Ectodermal cell (in vitro differentiated cells): ENCODE data around the gene PRKAR2B.
"Not testable (repeated sequence)": the region's sequence is repeated elsewhere in the genome, so short reads cannot be mapped to it uniquely, and the experiment has no call there.

Source experiments
- H3K27ac ChIP-seq: 2 replicates; pipeline ENCODE4 v1.7.0; 2013; ENCODE audit warnings: mild to moderate bottlenecking, low read depth, low read length; ENCODE audit not compliant: insufficient read depth, poor library complexity, severe bottlenecking
- H3K27me3 ChIP-seq: 2 replicates; pipeline ENCODE4 v1.7.0; 2013; ENCODE audit warnings: mild to moderate bottlenecking, low read length; ENCODE audit not compliant: insufficient read depth, control insufficient read depth, poor library complexity, severe bottlenecking
- H3K36me3 ChIP-seq: one replicate; pipeline ENCODE4 v1.7.0; 2013; ENCODE audit warnings: low read length; ENCODE audit not compliant: control insufficient read depth, insufficient read depth
- H3K4me1 ChIP-seq: one replicate; pipeline ENCODE4 v1.7.0; 2013; ENCODE audit warnings: low read length; ENCODE audit not compliant: control insufficient read depth, insufficient read depth
- H3K4me3 ChIP-seq: 2 replicates; pipeline ENCODE4 v1.7.0; 2013; ENCODE audit warnings: low read depth, low read length, control low read depth; ENCODE audit not compliant: insufficient read depth
- H3K9me3 ChIP-seq: 2 replicates; pipeline ENCODE4 v1.7.0; 2013; ENCODE audit warnings: mild to moderate bottlenecking, low read length, moderate library complexity; ENCODE audit not compliant: control insufficient read depth
- WGBS, 2 experiments: methylation state at CpG; one replicate each; pipeline ENCODE4 v1.1.7; 2013; ENCODE audit warnings: missing lambda C conversion rate in 2 of 2; 5-methylcytosine and 5-hydroxymethylcytosine counted together

Gene PRKAR2B

GRCh38 chr7:107047902-107048782, 3.6 kb downstream of the PRKAR2B start:
- no peaks in the 10 kb centered on the region for H3K4me1 ChIP-seq
- H3K27me3 ChIP-seq = no peaks in the 10 kb centered on the region
- WGBS, 2 experiments = 89% methylated on average over 10 of the region's 10 CpGs
- no peaks in the 10 kb centered on the region for H3K36me3 ChIP-seq
- no peaks in the 10 kb centered on the region for H3K9me3 ChIP-seq
- H3K4me3 ChIP-seq = no peak overlapping the region
- no peak overlapping the region for H3K27ac ChIP-seq

- no peak overlapping the region for H3K27ac ChIP-seq
- WGBS, 2 experiments = 94 to 95% methylated on average over 2 to 4 of the region's 4 CpGs
- H3K9me3 ChIP-seq = no peaks in the 10 kb centered on the region
- no peaks in the 10 kb centered on the region for H3K36me3 ChIP-seq
- H3K4me1 ChIP-seq = no peaks in the 10 kb centered on the region
- no peak overlapping the region for H3K4me3 ChIP-seq
- no peaks in the 10 kb centered on the region for H3K27me3 ChIP-seq
Measured at GRCh38 chr7:107048783-107049418, 4.4 kb downstream of the PRKAR2B start.

- H3K9me3 ChIP-seq = no peaks in the 10 kb centered on the region
- H3K4me1 ChIP-seq = no peaks in the 10 kb centered on the region
- 100% methylated on average over 1 of the region's 1 CpG; no CpG with 5 or more reads in 1 of the 2 experiments for WGBS, 2 experiments
- no peak overlapping the region for H3K27ac ChIP-seq
- no peak overlapping the region for H3K4me3 ChIP-seq
- H3K27me3 ChIP-seq = no peaks in the 10 kb centered on the region
- no peaks in the 10 kb centered on the region for H3K36me3 ChIP-seq
Measured at GRCh38 chr7:107049480-107049879, 5.0 kb downstream of the PRKAR2B start.

GRCh38 chr7:107049971-107050532, 5.5 kb downstream of the PRKAR2B start:
- Histone ChIP-seq H3K9me3 (no peaks in the 10 kb centered on the region), H3K27me3 (no peaks in the 10 kb centered on the region), H3K36me3 (no peaks in the 10 kb centered on the region), H3K4me3 (no peak overlapping the region), H3K4me1 (no peaks in the 10 kb centered on the region), H3K27ac (no peak overlapping the region)
- 79 to 94% methylated on average over 1 of the region's 1 CpG for WGBS, 2 experiments

GRCh38 chr7:107051376-107051775, 6.9 kb downstream of the PRKAR2B start:
- Histone ChIP-seq H3K4me1 (no peaks in the 10 kb centered on the region), H3K27ac (no peak overlapping the region), H3K36me3 (no peaks in the 10 kb centered on the region), H3K9me3 (no peaks in the 10 kb centered on the region), H3K27me3 (no peaks in the 10 kb centered on the region), H3K4me3 (no peak overlapping the region)
- 93 to 100% methylated on average over 1 to 2 of the region's 2 CpGs for WGBS, 2 experiments

GRCh38 chr7:107054965-107055364, 10.5 kb downstream of the PRKAR2B start:
- not testable (repeated sequence) for H3K36me3 ChIP-seq, H3K9me3 ChIP-seq, H3K4me1 ChIP-seq, H3K27me3 ChIP-seq, H3K4me3 ChIP-seq, H3K27ac ChIP-seq
- no CpG with 5 or more reads among the region's 1 CpG for WGBS, 2 experiments

- H3K36me3 ChIP-seq, H3K4me1 ChIP-seq, H3K9me3 ChIP-seq, H3K27ac ChIP-seq, H3K27me3 ChIP-seq, H3K4me3 ChIP-seq: not testable (repeated sequence)
- 95 to 100% methylated on average over 2 of the region's 3 CpGs for WGBS, 2 experiments
Measured at GRCh38 chr7:107056058-107056457, 11.6 kb downstream of the PRKAR2B start.

- Histone ChIP-seq H3K4me3 (no peak overlapping the region), H3K4me1 (no peaks in the 10 kb centered on the region), H3K27ac (no peak overlapping the region), H3K36me3 (no peaks in the 10 kb centered on the region), H3K9me3 (no peaks in the 10 kb centered on the region), H3K27me3 (no peaks in the 10 kb centered on the region)
- WGBS, 2 experiments = 92 to 95% methylated on average over 8 of the region's 8 CpGs
Measured at GRCh38 chr7:107056728-107057473, 12.4 kb downstream of the PRKAR2B start.

- no peak overlapping the region for H3K4me3 ChIP-seq
- WGBS, 2 experiments = 98 to 100% methylated on average over 1 to 3 of the region's 3 CpGs
- no peaks in the 10 kb centered on the region for H3K27me3 ChIP-seq
- H3K4me1 ChIP-seq = no peaks in the 10 kb centered on the region
- no peaks in the 10 kb centered on the region for H3K9me3 ChIP-seq
- no peak overlapping the region for H3K27ac ChIP-seq
- no peaks in the 10 kb centered on the region for H3K36me3 ChIP-seq
Measured at GRCh38 chr7:107057474-107057833, 12.9 kb downstream of the PRKAR2B start.

GRCh38 chr7:107059468-107059867, 15.0 kb downstream of the PRKAR2B start:
- Histone ChIP-seq H3K27me3 (no peaks in the 10 kb centered on the region), H3K36me3 (no peaks in the 10 kb centered on the region), H3K9me3 (no peaks in the 10 kb centered on the region), H3K4me3 (no peak overlapping the region), H3K27ac (no peak overlapping the region), H3K4me1 (no peaks in the 10 kb centered on the region)
